ENCODE data around the gene KMT2A.

Gene KMT2A

GRCh38 chr11:118526688-118527087 is 90.4 kb downstream of the KMT2A start:
- H3K4me3 ChIP-seq (ENCODE audit: control insufficient read depth, low read depth, low read length): no peak overlapping the region
- DNase-seq (ENCODE audit: low read depth): no peak
- no peak for TF ChIP-seq CTCF (IDR thresholded peaks at IDR 0.05; ENCODE audit: control insufficient read depth, insufficient read depth, low read depth, low read length, missing control alignments)

GRCh38 chr11:118527109-118527508 is 90.8 kb downstream of the KMT2A start, which contains the start of gene TTC36:
Gene TTC36 (plus strand): TSS chr11:118527474. CDS start chr11:118527495, 21 bp downstream.
- no peak within 1 kb of the TSS for H3K4me3 ChIP-seq (ENCODE audit: control insufficient read depth, low read depth, low read length)
- DNase-seq (ENCODE audit: low read depth): no peak
- no peak for TF ChIP-seq CTCF (IDR thresholded peaks at IDR 0.05; ENCODE audit: control insufficient read depth, insufficient read depth, low read depth, low read length, missing control alignments)

GRCh38 chr11:118528511-118528910 is 92.2 kb downstream of the KMT2A start:
- no peak overlapping the region for H3K4me3 ChIP-seq (ENCODE audit: control insufficient read depth, low read depth, low read length)
- no peak for DNase-seq (ENCODE audit: low read depth)

GRCh38 chr11:118529584-118530175 is 93.4 kb downstream of the KMT2A start:
- DNase-seq (ENCODE audit: low read depth): no peak
- no peak for TF ChIP-seq CTCF (IDR thresholded peaks at IDR 0.05; ENCODE audit: control insufficient read depth, insufficient read depth, low read depth, low read length, missing control alignments)
- H3K4me3 ChIP-seq (ENCODE audit: control insufficient read depth, low read depth, low read length): no peak overlapping the region

More at GRCh38 chr11:118528511-118528910, 92.2 kb downstream of the KMT2A start:
- no peak for TF ChIP-seq CTCF (IDR thresholded peaks at IDR 0.05; ENCODE audit: control insufficient read depth, insufficient read depth, low read depth, low read length, missing control alignments)

- TF ChIP-seq CTCF (IDR thresholded peaks at IDR 0.05; ENCODE audit: control insufficient read depth, insufficient read depth, low read depth, low read length, missing control alignments): no peak
- no peak for DNase-seq (ENCODE audit: low read depth)
- H3K4me3 ChIP-seq (ENCODE audit: control insufficient read depth, low read depth, low read length): peak overlapping the region; percentile 50
These were observed 93.9 kb downstream of the KMT2A start for GRCh38 chr11:118530180-118530682.

- no peak for TF ChIP-seq CTCF (IDR thresholded peaks at IDR 0.05; ENCODE audit: control insufficient read depth, insufficient read depth, low read depth, low read length, missing control alignments)
- no peak for DNase-seq (ENCODE audit: low read depth)
- peak within 1 kb of the TSS; percentile 50 for H3K4me3 ChIP-seq (ENCODE audit: control insufficient read depth, low read depth, low read length)
These were observed 94.6 kb downstream of the KMT2A start, which contains the start of gene TMEM25 for GRCh38 chr11:118530683-118531596. Gene TMEM25 (plus strand): TSS chr11:118531192. CDS start chr11:118531802, 610 bp downstream.

All from AG09309 (cell line).